Neural cell (in vitro differentiated cells): Measurements from ENCODE around the gene ASH1L. TPM values are rescaled to one million over a fixed set of nuclear protein-coding genes. Genes with fewer than 3 reads are reported as not detected.

ENCODE experiments used
- H2AFZ ChIP-seq: fragments of 200-600, 300-800 bp; sonication (generic), shearing (Covaris generic); 2 replicates; pipeline ENCODE4 v1.6.0; 2014; ENCODE audit warnings: low read depth, mild to moderate bottlenecking, antibody characterized with exemption, low read length, moderate library complexity
- H3F3A ChIP-seq: fragments of 200-600 bp; shearing (Covaris generic); 2 replicates; pipeline ENCODE4 v1.6.1; 2016; ENCODE audit warnings: mild to moderate bottlenecking, moderate library complexity, mixed read lengths, antibody characterized with exemption, low read length; ENCODE audit not compliant: insufficient read depth, poor library complexity, severe bottlenecking
- H3K27ac ChIP-seq: fragments of 200-600, 300-800 bp; sonication (generic), shearing (Covaris generic); 2 replicates; pipeline ENCODE4 v1.5.1; 2014; ENCODE audit warnings: mild to moderate bottlenecking, low read length, moderate library complexity
- H3K27me3 ChIP-seq: fragments of 300-800, 200-600 bp; sonication (generic), shearing (Covaris generic); 2 replicates; pipeline ENCODE4 v1.6.0; 2014; ENCODE audit warnings: mild to moderate bottlenecking, low read depth, low read length, moderate library complexity; ENCODE audit not compliant: insufficient read depth
- H3K36me3 ChIP-seq: fragments of 300-800, 200-600 bp; sonication (generic), shearing (Covaris generic); 2 replicates; pipeline ENCODE4 v1.5.1; 2014; ENCODE audit warnings: mild to moderate bottlenecking, antibody characterized with exemption, low read length, moderate library complexity; ENCODE audit not compliant: insufficient read depth
- H3K4me2 ChIP-seq: fragments of 300-800, 200-600 bp; sonication (generic), shearing (Covaris generic); 2 replicates; pipeline ENCODE4 v1.6.0; 2014; ENCODE audit warnings: mild to moderate bottlenecking, low read length
- H3K4me3 ChIP-seq: fragments of 300-800, 200-600 bp; sonication (generic), shearing (Covaris generic); 2 replicates; pipeline ENCODE4 v1.5.1; 2014; ENCODE audit warnings: mild to moderate bottlenecking, low read length, moderate library complexity
- H3K79me2 ChIP-seq: fragments of 200-600 bp; shearing (Covaris generic); replicated peaks from 2 replicates; pipeline ENCODE4 v1.6.0; 2014; ENCODE audit warnings: mild to moderate bottlenecking, low read length, moderate library complexity; ENCODE audit not compliant: insufficient read depth
- H3K9ac ChIP-seq: fragments of 300-800, 200-600 bp; sonication (generic), shearing (Covaris generic); 2 replicates; pipeline ENCODE4 v1.6.1; 2016; ENCODE audit warnings: mild to moderate bottlenecking, low read length, mixed read lengths
- H3K9me2 ChIP-seq: fragments of 200-600 bp; shearing (Covaris generic); 2 replicates; pipeline ENCODE4 v1.6.1; 2016; ENCODE audit warnings: mild to moderate bottlenecking, low read length, mixed read lengths; ENCODE audit not compliant: insufficient read depth
- H3K9me3 ChIP-seq: fragments of 200-600, 300-800 bp; sonication (generic), shearing (Covaris generic); 2 replicates; pipeline ENCODE4 v1.6.1; 2016; ENCODE audit warnings: mild to moderate bottlenecking, mixed run types, low read length, moderate library complexity, mixed read lengths
- H4K20me1 ChIP-seq: fragments of 200-600 bp; shearing (Covaris generic); 2 replicates; pipeline ENCODE4 v1.6.1; 2016; ENCODE audit warnings: mild to moderate bottlenecking, mixed run types; ENCODE audit not compliant: insufficient read depth
- CTCF ChIP-seq: fragments of 450-650 bp; IDR thresholded peaks from 2 replicates; pipeline ENCODE4 v1.5.1; 2014; ENCODE audit warnings: antibody characterized with exemption, mild to moderate bottlenecking, moderate library complexity; ENCODE audit not compliant: poor library complexity, severe bottlenecking
- EP300 ChIP-seq: fragments of 450-650 bp; conservative IDR thresholded peaks from 2 replicates; pipeline ENCODE4 v1.6.1; 2014; ENCODE audit warnings: antibody characterized with exemption, mild to moderate bottlenecking, moderate library complexity; ENCODE audit not compliant: poor library complexity, severe bottlenecking
- EZH2 ChIP-seq: fragments of 200-600, 300-800 bp; shearing (Covaris generic), sonication (generic); IDR thresholded peaks from 2 replicates; pipeline ENCODE4 v1.6.1; 2014; ENCODE audit warnings: antibody characterized with exemption, low read length, borderline replicate concordance, mild to moderate bottlenecking; ENCODE audit not compliant: insufficient read depth, poor library complexity, severe bottlenecking
- MXI1 ChIP-seq: fragments of 450-650 bp; conservative IDR thresholded peaks from 2 replicates; pipeline ENCODE4 v1.6.1; 2014; ENCODE audit warnings: antibody characterized with exemption, mild to moderate bottlenecking; ENCODE audit not compliant: poor library complexity, severe bottlenecking
- POLR2AphosphoS5 ChIP-seq: IDR thresholded peaks from 2 replicates; pipeline ENCODE4 v1.6.1; 2012
- RAD21 ChIP-seq: fragments of 450-650 bp; conservative IDR thresholded peaks from 2 replicates; pipeline ENCODE4 v1.6.1; 2014; ENCODE audit warnings: antibody characterized with exemption, mild to moderate bottlenecking, moderate library complexity
- REST ChIP-seq: IDR thresholded peaks from 2 replicates; pipeline ENCODE4 v1.6.1; 2012; ENCODE audit warnings: borderline replicate concordance
- SMC3 ChIP-seq: fragments of 450-650 bp; conservative IDR thresholded peaks from 2 replicates; pipeline ENCODE4 v1.6.1; 2014; ENCODE audit warnings: antibody characterized with exemption, mild to moderate bottlenecking, moderate library complexity; ENCODE audit not compliant: poor library complexity
- TAF1 ChIP-seq: IDR thresholded peaks from 2 replicates; pipeline ENCODE4 v1.6.1; 2012; ENCODE audit warnings: low read depth
- polyA plus RNA-seq: library from polyadenylated mRNA; depleted of rRNA; stranded (reverse); fragments of >200 nt; gene quantifications from 2 replicates; pipeline ENCODE4 v1.2.3, GENCODE V29; 2014

The ASH1L gene
- polyA plus RNA-seq, 1 donor from 2014 or later, result 16.2 TPM

DNA sequence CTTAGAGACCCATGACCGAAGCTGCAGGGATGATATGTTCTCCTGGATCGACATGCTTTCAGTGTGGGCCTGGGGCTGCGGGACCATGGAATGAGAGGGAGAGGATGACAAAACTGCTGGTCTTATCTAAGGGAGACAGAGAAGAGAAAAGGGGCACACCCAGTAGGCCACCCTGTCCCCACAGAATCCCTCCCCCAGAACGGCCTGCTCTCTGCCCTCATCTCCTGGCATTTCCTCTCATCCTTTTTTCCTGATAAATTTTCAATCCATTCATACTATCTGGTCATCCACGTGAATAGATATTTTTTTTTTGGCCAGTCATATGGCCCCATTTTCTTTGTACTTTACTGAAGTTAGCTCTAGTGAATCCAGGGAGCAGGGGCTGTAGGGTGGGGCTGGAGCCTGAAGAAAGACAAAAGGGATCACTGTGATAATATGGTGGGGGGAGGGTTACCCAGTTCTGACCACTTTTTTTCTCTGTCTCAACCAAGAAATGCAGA is 261.2 kb downstream of the ASH1L start, which contains the start of gene PKLR:
Gene PKLR, minus strand, starts transcription at position 97 of the 500 bp plus-strand sequence. Its CDS starts 43 bp downstream, at position 54.
- no peak within 1 kb of the TSS for H3K27ac ChIP-seq
- H2AFZ ChIP-seq, result no peak within 1 kb of the TSS

More for the DNA sequence above, 261.2 kb downstream of the ASH1L start, which contains the start of gene PKLR:
- Histone ChIP-seq H3K27me3 (no peaks in the 10 kb centered on the region), H3K36me3 (no peaks in the 10 kb centered on the region), H3F3A (no peaks in the 10 kb centered on the region), H3K4me3 (no peak within 1 kb of the TSS), H4K20me1 (no peaks in the 10 kb centered on the region), H3K9me3 (no peaks in the 10 kb centered on the region), H3K9ac (no peak within 1 kb of the TSS), H3K9me2 (no peaks in the 10 kb centered on the region), H3K79me2 (no peaks in the 10 kb centered on the region), H3K4me2 (no peak within 1 kb of the TSS)
- TF ChIP-seq SMC3 (no peak), REST (no peak), RAD21 (no peak), EZH2 (no peak), EP300 (no peak), TAF1 (no peak), CTCF (no peak), POLR2AphosphoS5 (no peak), MXI1 (no peak)
